B cell (primary cell): ENCODE results near the gene DDX54. TPM values are rescaled to one million over a fixed set of nuclear protein-coding genes. Genes with fewer than 3 reads are reported as not detected.
A peak's percentile ranks its signal among the peaks of the same experiment; 100 is the strongest.

ENCODE experiments used
- ATAC-seq: fragments of 200-7000 bp; cut with Tn5 transposase; one replicate; pipeline ENCODE4 v1.10.0; 2021; ENCODE audit warnings: low read depth, mild to moderate bottlenecking, moderate number of reproducible peaks, moderate library complexity
- CTCF ChIA-PET: fragments of 350-600 bp; sonication (Branson Sonifier 250); formaldehyde crosslinking; loops from one replicate; lab custom pipeline; 2021; ENCODE audit warnings: antibody characterized with exemption, inconsistent platforms; lab: Charles Lee
- POLR2A ChIA-PET: fragments of 350-600 bp; sonication (Branson Sonifier 250); formaldehyde crosslinking; loops from one replicate; lab custom pipeline; 2021; ENCODE audit warnings: antibody characterized with exemption; lab: Charles Lee
- DNase-seq: peaks from one replicate; pipeline ENCODE4 v3.0.0; 2013
- H2AFZ ChIP-seq: 2 replicates; pipeline ENCODE4 v1.6.1; 2012; ENCODE audit warnings: mild to moderate bottlenecking, low read depth, low read length; ENCODE audit not compliant: insufficient read depth, poor library complexity, severe bottlenecking
- H3K27ac ChIP-seq, 2 donors: 1 replicate in 1 of 2; 2 replicates in 1 of 2; pipeline ENCODE4 v1.5.1; 2012 to 2013; ENCODE audit warnings: low read length in 2 of 2, mild to moderate bottlenecking in 2 of 2, moderate library complexity in 1 of 2
- H3K27me3 ChIP-seq, 4 experiments: fragments of 200-600 bp in 1 of 4; sonication (generic) in 1 of 4; replicated peaks in 1 of 4; 1 replicate in 2 of 4; 2 replicates in 2 of 4; pipeline versions ENCODE4 v1.6.1 to v1.7.0; 2013 to 2016; ENCODE audit warnings: low read length in 3 of 4, mild to moderate bottlenecking in 2 of 4, mixed read lengths in 1 of 4, moderate library complexity in 1 of 4; ENCODE audit not compliant: insufficient read depth in 4 of 4, control insufficient read depth in 3 of 4; ENCODE audit errors: control extremely low read depth in 1 of 4
- H3K36me3 ChIP-seq, 2 experiments: replicated peaks in 1 of 2; 1 replicate in 1 of 2; 2 replicates in 1 of 2; pipeline versions ENCODE4 v1.6.1 to v1.7.1; 2013; ENCODE audit warnings: low read length in 1 of 2; ENCODE audit not compliant: insufficient read depth in 2 of 2, control insufficient read depth in 1 of 2; ENCODE audit errors: control extremely low read depth in 1 of 2, extremely low read depth in 1 of 2
- H3K4me1 ChIP-seq, 2 donors: fragments of 200-600 bp in 1 of 2; sonication (generic) in 1 of 2; 1 replicate in 1 of 2; 2 replicates in 1 of 2; pipeline versions ENCODE4 v1.5.1 to v1.6.1; 2013 to 2017; ENCODE audit warnings: low read length in 2 of 2; ENCODE audit not compliant: control insufficient read depth in 2 of 2, insufficient read depth in 2 of 2
- H3K4me2 ChIP-seq: replicated peaks from 2 replicates; pipeline ENCODE3; 2012; ENCODE audit warnings: mild to moderate bottlenecking, low read depth, low read length; ENCODE audit not compliant: poor library complexity, severe bottlenecking
- H3K4me3 ChIP-seq, 5 experiments: fragments of 200-600 bp in 1 of 5; sonication (generic) in 1 of 5; 1 replicate in 3 of 5; 2 replicates in 2 of 5; pipeline versions ENCODE4 v1.5.1 to v1.7.0; 2011 to 2016; ENCODE audit warnings: low read length in 4 of 5, mild to moderate bottlenecking in 4 of 5, low read depth in 2 of 5, control low read depth in 1 of 5, moderate library complexity in 1 of 5; ENCODE audit not compliant: insufficient read depth in 1 of 5; ENCODE audit errors: control extremely low read depth in 1 of 5, extremely low read depth in 1 of 5
- H3K79me2 ChIP-seq: fragments of 200-600 bp; sonication (generic); one replicate; pipeline ENCODE4 v1.6.0; 2016; ENCODE audit warnings: low read length; ENCODE audit not compliant: control insufficient read depth, insufficient read depth
- H3K9ac ChIP-seq: fragments of 200-600 bp; sonication (generic); 2 replicates; pipeline ENCODE4 v1.6.1; 2017; ENCODE audit warnings: mild to moderate bottlenecking, low read length, moderate library complexity
- H3K9me3 ChIP-seq, 3 donors: one replicate each; pipeline versions ENCODE4 v1.6.1 to v1.7.1; 2013; ENCODE audit warnings: low read length in 2 of 3; ENCODE audit not compliant: control insufficient read depth in 2 of 3, insufficient read depth in 1 of 3; ENCODE audit errors: control extremely low read depth in 1 of 3
- H4K20me1 ChIP-seq: 2 replicates; pipeline ENCODE4 v1.6.0; 2012; ENCODE audit warnings: mild to moderate bottlenecking, low read length; ENCODE audit not compliant: insufficient read depth, control insufficient read depth, poor library complexity, severe bottlenecking
- H3K27ac Mint-ChIP-seq: one replicate; pipeline ENCODE4 v1.8.0; 2021; ENCODE audit warnings: mixed read lengths
- H3K27me3 Mint-ChIP-seq: one replicate; pipeline ENCODE4 v1.8.0; 2021; ENCODE audit warnings: mixed read lengths
- H3K4me1 Mint-ChIP-seq: one replicate; pipeline ENCODE4 v1.8.0; 2021; ENCODE audit warnings: mixed read lengths
- H3K4me3 Mint-ChIP-seq: one replicate; pipeline ENCODE4 v1.8.0; 2021; ENCODE audit warnings: mixed read lengths
- H3K9me3 Mint-ChIP-seq: one replicate; pipeline ENCODE4 v1.8.0; 2022; ENCODE audit warnings: mixed read lengths; ENCODE audit not compliant: insufficient read depth
- EZH2 ChIP-seq: IDR thresholded peaks from 2 replicates; pipeline ENCODE4 v1.6.1; 2012; ENCODE audit warnings: borderline replicate concordance, low read depth, mild to moderate bottlenecking, moderate library complexity, low read length; ENCODE audit not compliant: insufficient read depth, poor library complexity, severe bottlenecking
- WGBS: methylation state at CpG from one replicate; pipeline ENCODE4 v1.1.5; 2013; ENCODE audit warnings: missing lambda C conversion rate; ENCODE audit not compliant: insufficient coverage; 5-methylcytosine and 5-hydroxymethylcytosine counted together
- intact Hi-C: fragments of 100-400 bp; cut with micrococcal nuclease; formaldehyde crosslinking; loops from one replicate; pipeline ENCODE4 v1.10.0; 2022
- polyA plus RNA-seq: library from polyadenylated mRNA; depleted of rRNA; stranded (reverse); fragments of >200 nt; gene quantifications from 2 replicates; pipeline ENCODE4 v1.2.3, GENCODE V29; 2012
- total RNA-seq, 2 donors: library from RNA; stranded (reverse); fragments of 120-200 nt in 1 of 2; gene quantifications; 1 replicate in 1 of 2; 2 replicates in 1 of 2; pipeline versions ENCODE4 v1.2.3 to v1.2.4, GENCODE V29; 2013 to 2022
- TF ChIP-seq, protein P1 (sequence below): fragments of 200-600 bp; IDR thresholded peaks from one replicate; pipeline ENCODE4 v1.8.0; 2022; ENCODE audit warnings: antibody characterized with exemption, mild to moderate bottlenecking

DDX54 gene
- total and polyA plus RNA-seq, 2 donors (not counting 1 experiment from before 2014, with no cell fraction given): 55.4 to 101 TPM

DNA sequence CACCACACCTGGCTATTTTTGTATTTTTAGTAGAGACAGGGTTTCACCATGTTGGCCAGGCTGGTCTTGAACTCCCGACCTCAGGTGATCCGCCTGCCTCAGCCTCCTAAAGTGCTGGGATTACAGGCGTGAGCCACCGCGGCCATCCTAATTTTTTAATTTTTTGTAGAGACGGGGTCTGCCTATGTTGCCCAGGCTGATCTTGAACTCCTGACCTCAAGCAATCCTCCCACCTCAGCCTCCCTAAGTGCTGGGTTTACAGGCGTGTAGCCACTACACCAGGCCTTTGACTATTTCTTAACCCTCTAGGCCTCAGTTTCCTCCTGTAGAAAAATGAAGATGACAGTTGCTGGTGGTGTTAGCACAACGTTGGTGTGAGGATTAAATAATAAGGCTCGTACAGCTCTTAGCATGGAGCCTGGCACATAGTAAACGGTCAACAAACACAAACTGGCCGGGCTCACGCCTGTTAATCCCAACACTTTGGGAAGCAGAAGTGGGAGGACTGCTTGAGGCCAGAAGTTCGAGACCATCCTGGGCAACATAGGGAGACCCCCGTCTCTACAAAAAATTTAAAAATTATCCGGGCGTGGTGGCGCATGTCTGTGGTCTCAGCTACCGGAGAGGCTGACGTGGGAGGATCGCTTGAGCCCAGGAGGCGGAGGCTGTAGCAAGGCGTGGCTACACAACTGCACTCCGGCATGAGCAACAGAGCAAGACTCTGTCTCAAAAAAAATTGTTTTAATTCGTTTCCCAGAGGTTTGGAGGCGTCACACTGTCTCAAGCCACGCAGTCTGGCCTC lies 979 bp downstream of the DDX54 start:
- 27% methylated on average over 24 of the region's 26 CpGs for WGBS
- Histone ChIP-seq H3K79me2 (peaks cover 75% of the 10 kb centered on the region), H3K4me3 (peak overlapping the region; percentile 51 to 100 (median 94)), H3K4me2 (peak overlapping the region; percentile 93), H3K27ac (peak overlapping the region; percentile 98), H2AFZ (peak overlapping the region; percentile 94), H3K27me3 (no peaks in the 10 kb centered on the region), H3K9ac (peak overlapping the region; percentile 92), H3K36me3 (peaks cover 2 to 30% of the 10 kb centered on the region in 2 experiments), H3K4me1 (peaks cover 25 to 34% of the 10 kb centered on the region in 2 donors), H4K20me1 (peaks cover 38% of the 10 kb centered on the region), H3K9me3 (no peaks in the 10 kb centered on the region)
- TF ChIP-seq EZH2: no peak
- TF ChIP-seq, protein P1, sequence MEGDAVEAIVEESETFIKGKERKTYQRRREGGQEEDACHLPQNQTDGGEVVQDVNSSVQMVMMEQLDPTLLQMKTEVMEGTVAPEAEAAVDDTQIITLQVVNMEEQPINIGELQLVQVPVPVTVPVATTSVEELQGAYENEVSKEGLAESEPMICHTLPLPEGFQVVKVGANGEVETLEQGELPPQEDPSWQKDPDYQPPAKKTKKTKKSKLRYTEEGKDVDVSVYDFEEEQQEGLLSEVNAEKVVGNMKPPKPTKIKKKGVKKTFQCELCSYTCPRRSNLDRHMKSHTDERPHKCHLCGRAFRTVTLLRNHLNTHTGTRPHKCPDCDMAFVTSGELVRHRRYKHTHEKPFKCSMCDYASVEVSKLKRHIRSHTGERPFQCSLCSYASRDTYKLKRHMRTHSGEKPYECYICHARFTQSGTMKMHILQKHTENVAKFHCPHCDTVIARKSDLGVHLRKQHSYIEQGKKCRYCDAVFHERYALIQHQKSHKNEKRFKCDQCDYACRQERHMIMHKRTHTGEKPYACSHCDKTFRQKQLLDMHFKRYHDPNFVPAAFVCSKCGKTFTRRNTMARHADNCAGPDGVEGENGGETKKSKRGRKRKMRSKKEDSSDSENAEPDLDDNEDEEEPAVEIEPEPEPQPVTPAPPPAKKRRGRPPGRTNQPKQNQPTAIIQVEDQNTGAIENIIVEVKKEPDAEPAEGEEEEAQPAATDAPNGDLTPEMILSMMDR: no peak
- Mint-ChIP-seq H3K27me3 (no peaks in the 10 kb centered on the region), H3K9me3 (no peaks in the 10 kb centered on the region), H3K27ac (peak overlapping the region; percentile 96), H3K4me3 (peak overlapping the region; percentile 95), H3K4me1 (peaks cover 38% of the 10 kb centered on the region)
- ChIA-PET POLR2A (interaction anchor here (1.1 to 1.8 kb wide), 2 partner anchors 13 to 45 kb away, joined by 4 to 10 read pairs; no protein-coding TSS in a partner anchor), CTCF (interaction anchor here (0.6 to 3.3 kb wide), 6 partner anchors 10 to 284 kb away, joined by 3 to 15 read pairs (median 6); no protein-coding TSS in a partner anchor)
- ATAC-seq (peak; percentile 53), DNase-seq (no peak)
- intact Hi-C loops: loop anchor here (2.0 kb wide), 1 partner anchor 151 kb away; the partner anchor contains the start of gene SLC8B1
